Esophagus muscularis mucosa (tissue), 3 donors: ENCODE results near the gene AGAP3.

Experiments
- CTCF ChIP-seq, 3 experiments: fragments of 200-600 bp in 2 of 3; fragments of 450-650 bp in 1 of 3; sonication (generic) in 2 of 3; IDR thresholded peaks; one replicate each; pipeline ENCODE4 v1.5.1; 2017 to 2019; ENCODE audit warnings: antibody characterized with exemption in 3 of 3, mild to moderate bottlenecking in 2 of 3, moderate library complexity in 1 of 3
- POLR2AphosphoS5 ChIP-seq, 2 donors: sonication (generic); formaldehyde crosslinking; IDR thresholded peaks; one replicate each; pipeline ENCODE4 v1.6.1; 2017; ENCODE audit warnings: antibody characterized with exemption in 2 of 2

GRCh38 chr7:151088856-151089699, 2.8 kb downstream of the AGAP3 start:
- TF ChIP-seq CTCF (IDR thresholded peaks at IDR 0.05): no peak
- peak; percentile 69 to 70 for TF ChIP-seq POLR2AphosphoS5 (IDR thresholded peaks at IDR 0.05)
